Calu3 (cell line): ENCODE data around the gene PROKR2. TPM values are rescaled to one million over a fixed set of nuclear protein-coding genes. Genes with fewer than 3 reads are reported as not detected.

Experiments
- BruUV-seq: library from RNA; stranded (reverse); fragments of 400-500 nt; replicated peaks from 2 replicates; lab custom pipeline; 2021; lab: Mats Ljungman, UMichigan
- CTCF ChIA-PET: fragments of 300-600 bp; sonication (Branson Sonifier 250); formaldehyde crosslinking; loops from one replicate; lab custom pipeline; 2022; ENCODE audit warnings: antibody characterized with exemption; lab: Charles Lee
- DNase-seq: peaks from one replicate; pipeline ENCODE4 v3.0.0; 2022
- H3K27ac Mint-ChIP-seq: one replicate; pipeline ENCODE4 v1.8.0; 2022; ENCODE audit warnings: mixed read lengths; ENCODE audit not compliant: unreplicated experiment
- H3K27me3 Mint-ChIP-seq: one replicate; pipeline ENCODE4 v1.8.0; 2022; ENCODE audit warnings: mixed read lengths; ENCODE audit not compliant: unreplicated experiment
- H3K36me3 Mint-ChIP-seq: one replicate; pipeline ENCODE4 v1.8.0; 2022; ENCODE audit warnings: mild to moderate bottlenecking, moderate library complexity, mixed read lengths; ENCODE audit not compliant: insufficient read depth, unreplicated experiment
- H3K4me1 Mint-ChIP-seq: one replicate; pipeline ENCODE4 v1.8.0; 2022; ENCODE audit warnings: mild to moderate bottlenecking, low read depth, mixed read lengths; ENCODE audit not compliant: unreplicated experiment
- H3K4me3 Mint-ChIP-seq: one replicate; pipeline ENCODE4 v1.8.0; 2022; ENCODE audit warnings: mild to moderate bottlenecking, low read depth, moderate library complexity, mixed read lengths; ENCODE audit not compliant: unreplicated experiment
- H3K9me3 Mint-ChIP-seq: one replicate; pipeline ENCODE4 v1.8.0; 2022; ENCODE audit warnings: low read depth, mixed read lengths; ENCODE audit not compliant: unreplicated experiment
- CTCF ChIP-seq: fragments of 200-600 bp; IDR thresholded peaks from one replicate; pipeline ENCODE4 v1.8.0; 2022; ENCODE audit warnings: antibody characterized with exemption; ENCODE audit not compliant: unreplicated experiment
- intact Hi-C: fragments of 100-400 bp; cut with micrococcal nuclease; formaldehyde crosslinking; loops from one replicate; pipeline ENCODE4 v1.10.0; 2022; ENCODE audit not compliant: unreplicated experiment
- total RNA-seq: library from RNA; stranded (reverse); gene quantifications from 2 replicates; pipeline ENCODE4 v1.2.3, GENCODE V29; 2022

The PROKR2 gene
- total RNA-seq, 1 experiment from 2014 or later, result not detected

- CTCF ChIA-PET, result no interaction called here
- Mint-ChIP-seq H3K36me3 (peaks cover 5% of the 10 kb centered on the region), H3K9me3 (peaks cover 6% of the 10 kb centered on the region), H3K4me3 (no peak overlapping the region), H3K27me3 (no peaks in the 10 kb centered on the region), H3K27ac (no peak overlapping the region), H3K4me1 (peaks cover 17% of the 10 kb centered on the region)
- intact Hi-C loops, result no loop called here
- BruUV-seq, result no TSS peak
- no peak for DNase-seq
- no peak for TF ChIP-seq CTCF
Measured at GRCh38 chr20:5361176-5361575, 44.4 kb upstream of the PROKR2 start.

GRCh38 chr20:5357946-5358345, 41.2 kb upstream of the PROKR2 start:
- Mint-ChIP-seq H3K4me1 (peaks cover 8% of the 10 kb centered on the region), H3K9me3 (peaks cover 5% of the 10 kb centered on the region), H3K36me3 (no peaks in the 10 kb centered on the region), H3K4me3 (no peak overlapping the region), H3K27me3 (no peaks in the 10 kb centered on the region), H3K27ac (no peak overlapping the region)
- DNase-seq, result no peak
- intact Hi-C loops, result no loop called here
- TF ChIP-seq CTCF, result no peak
- CTCF ChIA-PET, result no interaction called here
- BruUV-seq, result no TSS peak

GRCh38 chr20:5356941-5357340, 40.2 kb upstream of the PROKR2 start:
- H3K4me3 Mint-ChIP-seq, result no peak overlapping the region
- no peak for DNase-seq
- CTCF ChIA-PET, result no interaction called here
- no TSS peak for BruUV-seq
- H3K9me3 Mint-ChIP-seq, result peaks cover 5% of the 10 kb centered on the region
- no peak overlapping the region for H3K27ac Mint-ChIP-seq
- H3K27me3 Mint-ChIP-seq, result no peaks in the 10 kb centered on the region
- intact Hi-C loops, result no loop called here
- no peaks in the 10 kb centered on the region for H3K36me3 Mint-ChIP-seq
- no peak for TF ChIP-seq CTCF
- H3K4me1 Mint-ChIP-seq, result peaks cover 8% of the 10 kb centered on the region

GRCh38 chr20:5354901-5355300, 38.1 kb upstream of the PROKR2 start:
- Mint-ChIP-seq H3K9me3 (peaks cover 5% of the 10 kb centered on the region), H3K4me1 (peaks cover 8% of the 10 kb centered on the region), H3K36me3 (no peaks in the 10 kb centered on the region), H3K4me3 (no peak overlapping the region), H3K27me3 (no peaks in the 10 kb centered on the region), H3K27ac (peak overlapping the region; percentile 80)
- CTCF ChIA-PET, result no interaction called here
- intact Hi-C loops, result no loop called here
- DNase-seq, result no peak
- no peak for TF ChIP-seq CTCF
- BruUV-seq, result no TSS peak
